Stomach smooth muscle (tissue), 2 donors: ENCODE measurements around the gene PDE4D.

ENCODE experiments used
- H3K27ac ChIP-seq: one replicate; pipeline ENCODE4 v1.7.0; 2013; ENCODE audit warnings: mild to moderate bottlenecking, low read length, inconsistent platforms
- H3K27me3 ChIP-seq, 2 donors: one replicate each; pipeline ENCODE4 v1.7.0; 2013; ENCODE audit warnings: low read length in 2 of 2; ENCODE audit not compliant: insufficient read depth in 2 of 2, control insufficient read depth in 1 of 2
- H3K36me3 ChIP-seq, 2 donors: one replicate each; pipeline ENCODE4 v1.7.0; 2013; ENCODE audit warnings: low read length in 2 of 2; ENCODE audit not compliant: control insufficient read depth in 2 of 2, insufficient read depth in 2 of 2
- H3K4me1 ChIP-seq: one replicate; pipeline ENCODE4 v1.7.0; 2013; ENCODE audit warnings: low read length; ENCODE audit not compliant: control insufficient read depth, insufficient read depth
- H3K4me3 ChIP-seq, 2 donors: one replicate each; pipeline ENCODE4 v1.7.0; 2013; ENCODE audit warnings: low read length in 2 of 2
- H3K9ac ChIP-seq, 2 donors: one replicate each; pipeline ENCODE4 v1.7.0; 2013; ENCODE audit warnings: low read length in 2 of 2, mild to moderate bottlenecking in 1 of 2
- H3K9me3 ChIP-seq, 2 donors: one replicate each; pipeline ENCODE4 v1.7.0; 2013; ENCODE audit warnings: low read length in 2 of 2; ENCODE audit not compliant: control insufficient read depth in 2 of 2
- donor health status: healthy.
- donor health status: Pancreatic carcinoma.

Gene PDE4D

GRCh38 chr5:59537961-59538749 lies 355.4 kb downstream of the PDE4D start:
- Histone ChIP-seq H3K9me3 (no peaks in the 10 kb centered on the region), H3K9ac (no peak overlapping the region), H3K4me1 (peaks cover 5% of the 10 kb centered on the region), H3K4me3 (no peak overlapping the region), H3K27me3 (no peaks in the 10 kb centered on the region), H3K27ac (no peak overlapping the region), H3K36me3 (no peaks in the 10 kb centered on the region)

- Histone ChIP-seq H3K9ac (no peak overlapping the region), H3K36me3 (no peaks in the 10 kb centered on the region), H3K4me1 (no peaks in the 10 kb centered on the region), H3K27me3 (no peaks in the 10 kb centered on the region), H3K4me3 (no peak overlapping the region), H3K27ac (no peak overlapping the region), H3K9me3 (no peaks in the 10 kb centered on the region)
Measured at GRCh38 chr5:59536875-59537274, 356.7 kb downstream of the PDE4D start.

DNA sequence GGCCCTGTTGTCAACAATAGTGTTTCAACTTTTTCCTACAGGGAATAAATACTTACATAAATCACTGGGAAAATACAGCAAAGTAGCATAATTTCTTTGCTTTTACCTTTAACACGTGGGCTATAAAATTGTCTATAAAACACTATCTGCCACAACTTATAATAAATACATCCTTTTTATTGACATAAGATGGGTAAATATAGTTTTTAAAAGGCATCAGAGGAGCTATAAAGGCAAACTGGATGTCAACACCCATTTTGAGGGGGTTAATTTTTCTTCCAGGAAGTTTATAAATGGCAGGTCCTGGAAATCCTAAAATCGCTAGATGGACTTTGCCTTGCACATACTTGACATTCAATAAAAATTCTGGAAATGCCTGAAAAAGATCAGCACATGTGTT lies 358.0 kb downstream of the PDE4D start:
- H3K9me3 ChIP-seq = no peaks in the 10 kb centered on the region
- no peak overlapping the region for H3K4me3 ChIP-seq
- no peaks in the 10 kb centered on the region for H3K27me3 ChIP-seq
- no peaks in the 10 kb centered on the region for H3K4me1 ChIP-seq
- H3K9ac ChIP-seq = no peak overlapping the region
- no peaks in the 10 kb centered on the region for H3K36me3 ChIP-seq
- no peak overlapping the region for H3K27ac ChIP-seq

DNA sequence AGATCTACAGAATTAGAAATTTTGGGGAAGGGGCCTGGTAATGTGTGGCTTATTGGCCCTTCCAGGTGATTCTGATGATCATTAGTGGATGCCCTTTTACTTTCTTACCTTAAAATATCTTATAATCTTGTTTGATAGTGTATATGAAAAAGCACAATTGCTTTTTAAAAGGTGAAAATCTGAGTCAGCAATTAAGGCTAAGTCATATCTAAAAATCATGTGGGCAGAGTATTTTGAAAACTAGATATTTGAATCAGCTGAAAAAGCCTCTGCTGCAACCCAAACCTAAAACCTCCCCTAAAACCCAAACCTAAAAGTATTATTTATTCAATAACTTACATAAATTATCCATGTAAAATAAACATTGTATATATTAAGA lies 359.8 kb downstream of the PDE4D start:
- H3K9me3 ChIP-seq = no peaks in the 10 kb centered on the region
- H3K36me3 ChIP-seq = no peaks in the 10 kb centered on the region
- no peak overlapping the region for H3K27ac ChIP-seq
- no peaks in the 10 kb centered on the region for H3K4me1 ChIP-seq
- no peak overlapping the region for H3K9ac ChIP-seq
- no peaks in the 10 kb centered on the region for H3K27me3 ChIP-seq
- H3K4me3 ChIP-seq = no peak overlapping the region

- Histone ChIP-seq H3K4me3 (no peak overlapping the region), H3K9ac (no peak overlapping the region), H3K27me3 (no peaks in the 10 kb centered on the region), H3K27ac (no peak overlapping the region), H3K4me1 (no peaks in the 10 kb centered on the region), H3K36me3 (no peaks in the 10 kb centered on the region), H3K9me3 (no peaks in the 10 kb centered on the region)
Measured at GRCh38 chr5:59532979-59533729, 360.4 kb downstream of the PDE4D start.

DNA sequence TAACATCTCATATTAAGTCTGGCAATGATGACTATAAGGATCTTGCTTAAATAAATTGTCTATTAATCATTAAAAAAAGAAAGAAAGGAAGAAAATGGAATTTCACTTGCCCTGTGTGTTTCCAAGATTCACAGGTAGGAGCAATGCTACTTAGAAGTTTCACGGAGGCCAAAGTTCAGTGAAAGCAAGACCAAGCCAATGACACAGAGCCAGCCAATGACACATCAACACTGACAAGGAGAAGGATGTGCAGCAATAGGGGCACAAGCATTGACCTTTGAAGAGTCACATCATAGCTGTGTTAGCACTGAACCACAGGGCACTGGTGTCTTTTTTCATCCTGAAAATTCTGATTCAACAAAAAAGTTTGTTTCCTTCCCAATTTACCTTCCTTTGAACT lies 364.3 kb downstream of the PDE4D start:
- Histone ChIP-seq H3K4me1 (no peaks in the 10 kb centered on the region), H3K36me3 (no peaks in the 10 kb centered on the region), H3K27me3 (no peaks in the 10 kb centered on the region), H3K4me3 (no peak overlapping the region), H3K9ac (no peak overlapping the region), H3K9me3 (no peaks in the 10 kb centered on the region), H3K27ac (no peak overlapping the region)

GRCh38 chr5:59528202-59528862 lies 365.2 kb downstream of the PDE4D start:
- no peaks in the 10 kb centered on the region for H3K36me3 ChIP-seq
- H3K4me3 ChIP-seq = no peak overlapping the region
- H3K9ac ChIP-seq = no peak overlapping the region
- no peaks in the 10 kb centered on the region for H3K27me3 ChIP-seq
- no peaks in the 10 kb centered on the region for H3K4me1 ChIP-seq
- no peaks in the 10 kb centered on the region for H3K9me3 ChIP-seq
- H3K27ac ChIP-seq = no peak overlapping the region

DNA sequence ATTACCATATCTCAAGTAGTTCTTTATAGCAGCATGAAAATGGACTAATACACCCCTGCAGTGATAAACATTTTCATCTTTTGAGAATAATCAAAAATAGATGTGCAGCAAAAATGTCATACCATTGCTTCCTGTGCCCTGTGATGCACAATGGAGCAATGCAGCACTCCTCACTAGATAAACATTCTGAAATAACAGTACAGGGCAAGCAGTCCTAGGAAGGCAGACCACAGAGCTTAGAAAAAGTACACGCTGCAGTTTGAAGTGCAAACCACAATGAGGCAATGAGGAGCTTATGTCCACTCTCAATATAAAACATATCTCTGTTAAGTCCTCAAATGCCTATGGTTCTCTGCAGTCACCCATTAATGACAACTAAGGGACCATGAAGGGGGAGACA lies 367.6 kb downstream of the PDE4D start:
- no peak overlapping the region for H3K27ac ChIP-seq
- no peaks in the 10 kb centered on the region for H3K27me3 ChIP-seq
- H3K4me3 ChIP-seq = no peak overlapping the region
- H3K36me3 ChIP-seq = no peaks in the 10 kb centered on the region
- no peak overlapping the region for H3K9ac ChIP-seq
- H3K4me1 ChIP-seq = no peaks in the 10 kb centered on the region
- H3K9me3 ChIP-seq = no peaks in the 10 kb centered on the region

GRCh38 chr5:59525311-59525710 lies 368.2 kb downstream of the PDE4D start:
- Histone ChIP-seq H3K9ac (no peak overlapping the region), H3K27ac (no peak overlapping the region), H3K4me3 (no peak overlapping the region), H3K9me3 (no peaks in the 10 kb centered on the region), H3K36me3 (no peaks in the 10 kb centered on the region), H3K4me1 (no peaks in the 10 kb centered on the region), H3K27me3 (no peaks in the 10 kb centered on the region)

GRCh38 chr5:59522201-59522831 lies 371.2 kb downstream of the PDE4D start:
- H3K36me3 ChIP-seq = no peaks in the 10 kb centered on the region
- no peak overlapping the region for H3K4me3 ChIP-seq
- no peak overlapping the region for H3K27ac ChIP-seq
- H3K27me3 ChIP-seq = no peaks in the 10 kb centered on the region
- H3K4me1 ChIP-seq = no peaks in the 10 kb centered on the region
- H3K9me3 ChIP-seq = no peaks in the 10 kb centered on the region
- H3K9ac ChIP-seq = no peak overlapping the region
